H1 (cell line): Measurements from ENCODE around the gene C3orf20. TPM values are rescaled to one million over a fixed set of nuclear protein-coding genes. Genes with fewer than 3 reads are reported as not detected.

Experiments
- CTCF ChIA-PET: fragments of 300-600 bp; sonication (Branson Sonifier 250); formaldehyde crosslinking; loops from one replicate; lab custom pipeline; 2021; ENCODE audit not compliant: partially characterized antibody; lab: Charles Lee
- POLR2A ChIA-PET: fragments of 300-600 bp; sonication (Branson Sonifier 250); formaldehyde crosslinking; loops from one replicate; lab custom pipeline; 2021; ENCODE audit warnings: inconsistent platforms; ENCODE audit not compliant: partially characterized antibody; lab: Charles Lee
- DNase-seq, 2 experiments: peaks; one replicate each; pipeline versions ENCODE4 v3.0.0 to v3.0.0-alpha.2; 2010 to 2022; ENCODE audit warnings: low spot score in 2 of 2, low read depth in 1 of 2, mixed read lengths in 1 of 2
- FAIRE-seq: peaks from 2 replicates; lab custom pipeline; 2011; peaks lifted over from hg19 to GRCh38; lab: Jason Lieb, UNC
- H2AFZ ChIP-seq: 2 replicates; pipeline ENCODE4 v1.8.1; 2012; ENCODE audit warnings: low read length, inconsistent platforms
- H2AK5ac ChIP-seq: 2 replicates; pipeline ENCODE4 v1.6.1; 2013; ENCODE audit warnings: low read depth, low read length
- H2BK120ac ChIP-seq: replicated peaks from 2 replicates; pipeline ENCODE3; 2013; ENCODE audit warnings: low read depth, low read length, inconsistent platforms
- H2BK12ac ChIP-seq: 2 replicates; pipeline ENCODE4 v1.6.1; 2013; ENCODE audit warnings: low read depth, low read length
- H2BK15ac ChIP-seq: 2 replicates; pipeline ENCODE4 v1.6.1; 2013; ENCODE audit warnings: low read length
- H2BK20ac ChIP-seq: 2 replicates; pipeline ENCODE4 v1.6.1; 2013; ENCODE audit warnings: low read length
- H2BK5ac ChIP-seq: 2 replicates; pipeline ENCODE4 v1.6.1; 2013; ENCODE audit warnings: low read depth, low read length
- H3K14ac ChIP-seq: 2 replicates; pipeline ENCODE4 v1.6.1; 2013; ENCODE audit warnings: inconsistent platforms; ENCODE audit not compliant: insufficient read length
- H3K18ac ChIP-seq: 2 replicates; pipeline ENCODE4 v1.6.1; 2013; ENCODE audit warnings: low read length; ENCODE audit errors: extremely low read depth
- H3K23ac ChIP-seq: 2 replicates; pipeline ENCODE4 v1.6.1; 2013; ENCODE audit warnings: inconsistent platforms; ENCODE audit not compliant: insufficient read length
- H3K23me2 ChIP-seq: 2 replicates; pipeline ENCODE4 v1.6.1; 2013; ENCODE audit warnings: low read depth, low read length
- H3K27ac ChIP-seq: 2 replicates; pipeline ENCODE4 v1.6.1; 2011; ENCODE audit warnings: low read depth, low read length, inconsistent platforms
- H3K27me3 ChIP-seq, 4 experiments: replicated peaks in 1 of 4; 1 replicate in 1 of 4; 2 replicates in 3 of 4; pipeline versions ENCODE4 v1.6.1 to v1.8.1; 2011 to 2013; ENCODE audit warnings: low read length in 3 of 4, mild to moderate bottlenecking in 3 of 4, inconsistent platforms in 2 of 4, mixed read lengths in 2 of 4, moderate library complexity in 1 of 4; ENCODE audit not compliant: control insufficient read depth in 3 of 4, insufficient read depth in 3 of 4; ENCODE audit errors: extremely low read depth in 1 of 4
- H3K36me3 ChIP-seq, 4 experiments: 2 replicates each; pipeline versions ENCODE4 v1.6.1 to v1.8.1; 2011 to 2013; ENCODE audit warnings: mild to moderate bottlenecking in 4 of 4, low read length in 3 of 4, moderate library complexity in 2 of 4, control low read depth in 1 of 4, inconsistent platforms in 1 of 4; ENCODE audit not compliant: insufficient read depth in 4 of 4, control insufficient read depth in 2 of 4
- H3K4ac ChIP-seq: replicated peaks from 2 replicates; pipeline ENCODE3; 2013; ENCODE audit warnings: low read length, low read depth, mixed read lengths, inconsistent platforms; ENCODE audit not compliant: insufficient read length
- H3K4me1 ChIP-seq, 4 experiments: replicated peaks in 1 of 4; 1 replicate in 1 of 4; 2 replicates in 3 of 4; pipeline versions ENCODE4 v1.6.1 to v1.8.1; 2011 to 2013; ENCODE audit warnings: low read length in 3 of 4, inconsistent platforms in 2 of 4, mixed read lengths in 1 of 4; ENCODE audit not compliant: insufficient read depth in 4 of 4, control insufficient read depth in 3 of 4
- H3K4me2 ChIP-seq, 2 experiments: 2 replicates each; pipeline versions ENCODE4 v1.6.1 to v1.8.1; 2011 to 2013; ENCODE audit warnings: low read depth in 2 of 2, low read length in 2 of 2, control low read depth in 1 of 2, inconsistent platforms in 1 of 2, mild to moderate bottlenecking in 1 of 2; ENCODE audit not compliant: insufficient read depth in 1 of 2
- H3K4me3 ChIP-seq, 4 experiments: fragments of 200-600, 300-600 bp in 1 of 4; sonication (generic), shearing (Covaris generic), sonication (Bioruptor Twin) in 1 of 4; 2 replicates each; pipeline versions ENCODE4 v1.5.1 to v1.8.1; 2011 to 2016; ENCODE audit warnings: low read length in 4 of 4, low read depth in 3 of 4, control low read depth in 2 of 4, inconsistent platforms in 2 of 4, mild to moderate bottlenecking in 2 of 4, mixed read lengths in 1 of 4, moderate library complexity in 1 of 4; ENCODE audit not compliant: insufficient read depth in 2 of 4; ENCODE audit errors: extremely low read depth in 1 of 4
- H3K56ac ChIP-seq: replicated peaks from 2 replicates; pipeline ENCODE3; 2013; ENCODE audit warnings: low read depth, mild to moderate bottlenecking, mixed read lengths, low read length, inconsistent platforms; ENCODE audit not compliant: insufficient read length
- H3K79me1 ChIP-seq: 2 replicates; pipeline ENCODE4 v1.6.1; 2013; ENCODE audit warnings: low read depth, low read length, control low read depth
- H3K79me2 ChIP-seq, 2 experiments: 2 replicates each; pipeline versions ENCODE4 v1.6.1 to v1.8.1; 2012 to 2013; ENCODE audit warnings: low read length in 2 of 2, mild to moderate bottlenecking in 2 of 2, inconsistent platforms in 1 of 2; ENCODE audit not compliant: insufficient read depth in 2 of 2, control insufficient read depth in 1 of 2
- H3K9ac ChIP-seq, 4 experiments: replicated peaks in 1 of 4; 1 replicate in 1 of 4; 2 replicates in 3 of 4; pipeline versions ENCODE4 v1.6.1 to v1.8.1; 2011 to 2013; ENCODE audit warnings: low read depth in 3 of 4, low read length in 3 of 4, control low read depth in 2 of 4, mild to moderate bottlenecking in 2 of 4, moderate library complexity in 2 of 4, inconsistent platforms in 1 of 4; ENCODE audit errors: extremely low read depth in 1 of 4
- H3K9me3 ChIP-seq, 2 experiments: 2 replicates each; pipeline versions ENCODE4 v1.6.1 to v1.8.1; 2012 to 2013; ENCODE audit warnings: mild to moderate bottlenecking in 2 of 2, moderate library complexity in 2 of 2, control low read depth in 1 of 2, inconsistent platforms in 1 of 2, low read depth in 1 of 2, low read length in 1 of 2, mixed read lengths in 1 of 2; ENCODE audit not compliant: insufficient read depth in 2 of 2
- H4K20me1 ChIP-seq, 2 experiments: replicated peaks in 1 of 2; 2 replicates each; pipeline versions ENCODE3 to v1.8.1; 2011 to 2013; ENCODE audit warnings: inconsistent platforms in 2 of 2, low read length in 2 of 2, mild to moderate bottlenecking in 1 of 2; ENCODE audit not compliant: insufficient read depth in 2 of 2, control insufficient read depth in 1 of 2
- H4K5ac ChIP-seq: 2 replicates; pipeline ENCODE4 v1.6.1; 2013; ENCODE audit warnings: low read length, low read depth, mixed read lengths, inconsistent platforms; ENCODE audit not compliant: insufficient read length
- H4K8ac ChIP-seq: 2 replicates; pipeline ENCODE4 v1.8.0; 2013; ENCODE audit warnings: mild to moderate bottlenecking, moderate library complexity, low read length, inconsistent platforms; ENCODE audit not compliant: insufficient read depth; ENCODE audit errors: extremely low read depth
- H4K91ac ChIP-seq: replicated peaks from 2 replicates; pipeline ENCODE3; 2013; ENCODE audit warnings: low read length, mixed read lengths, inconsistent platforms; ENCODE audit not compliant: insufficient read length
- CEBPB ChIP-seq: IDR thresholded peaks from 2 replicates; pipeline ENCODE4 v1.6.1; 2012; ENCODE audit warnings: low read depth, low read length
- CTCF ChIP-seq, 3 experiments: IDR thresholded peaks; 1 replicate in 2 of 3; 2 replicates in 1 of 3; pipeline versions ENCODE4 v1.5.1 to v1.6.1; 2011; ENCODE audit warnings: low read length in 3 of 3, mild to moderate bottlenecking in 3 of 3, inconsistent platforms in 2 of 3, low read depth in 1 of 3, moderate library complexity in 1 of 3; ENCODE audit not compliant: insufficient read depth in 1 of 3; ENCODE audit errors: control extremely low read depth in 1 of 3
- E2F6 ChIP-seq: IDR thresholded peaks from 2 replicates; pipeline ENCODE4 v1.6.1; 2012; ENCODE audit warnings: inconsistent platforms
- EGR1 ChIP-seq: IDR thresholded peaks from 2 replicates; pipeline ENCODE4 v1.6.1; 2011; ENCODE audit warnings: low read depth, low read length, borderline replicate concordance
- EP300 ChIP-seq, 2 experiments: IDR thresholded peaks; 1 replicate in 1 of 2; 2 replicates in 1 of 2; pipeline ENCODE4 v1.6.1; 2011 to 2012; ENCODE audit warnings: low read depth in 2 of 2, low read length in 2 of 2, mild to moderate bottlenecking in 2 of 2, borderline replicate concordance in 1 of 2, inconsistent platforms in 1 of 2, moderate library complexity in 1 of 2
- HDAC6 ChIP-seq: IDR thresholded peaks from one replicate; pipeline ENCODE4 v1.7.1; 2012; ENCODE audit warnings: low read depth, mild to moderate bottlenecking, inconsistent platforms, low read length, moderate library complexity
- JUN ChIP-seq: IDR thresholded peaks from 2 replicates; pipeline ENCODE4 v1.6.1; 2011; ENCODE audit warnings: low read depth, mild to moderate bottlenecking, improper control_type of control experiment, low read length
- SIN3A ChIP-seq, 2 experiments: IDR thresholded peaks in 1 of 2; conservative IDR thresholded peaks in 1 of 2; 2 replicates each; pipeline ENCODE4 v1.6.1; 2011 to 2012; ENCODE audit warnings: low read length in 2 of 2, improper control_type of control experiment in 1 of 2, low read depth in 1 of 2, mild to moderate bottlenecking in 1 of 2
- TAF7 ChIP-seq: optimal IDR thresholded peaks from 2 replicates; pipeline ENCODE3; 2011; ENCODE audit warnings: low read depth, mild to moderate bottlenecking, inconsistent platforms, low read length, moderate library complexity, borderline replicate concordance
- TEAD4 ChIP-seq: IDR thresholded peaks from 2 replicates; pipeline ENCODE4 v1.6.1; 2012; ENCODE audit warnings: low read depth, low read length, inconsistent platforms, mixed read lengths
- WGBS, 2 experiments: shearing (Covaris generic) in 1 of 2; methylation state at CpG; one replicate each; pipeline versions ENCODE4 v1.1.6 to v1.1.7; 2013 to 2015; ENCODE audit warnings: low lambda C conversion rate in 2 of 2, mixed read lengths in 2 of 2, inconsistent platforms in 1 of 2, low coverage in 1 of 2, missing lambda C conversion rate in 1 of 2; ENCODE audit not compliant: insufficient replicate concordance in 2 of 2, insufficient coverage in 1 of 2, insufficient read length in 1 of 2; ENCODE audit errors: extremely low coverage in 1 of 2, missing lambda C conversion rate in 1 of 2; 5-methylcytosine and 5-hydroxymethylcytosine counted together
- polyA plus RNA-seq, 7 experiments: library from polyadenylated mRNA; depleted of rRNA in 3 of 7; stranded (reverse) in 5 of 7; unstranded in 2 of 7; fragments of >200 nt in 5 of 7; fragments of 200-250 nt in 2 of 7; gene quantifications; 1 replicate in 5 of 7; 2 replicates in 1 of 7; 4 replicates in 1 of 7; pipeline versions ENCODE4 v1.2.1 to v1.2.3, GENCODE V29; 2011 to 2013; ENCODE audit warnings: missing spikeins in 2 of 7, mixed read lengths in 2 of 7
- total RNA-seq: library from RNA; stranded (reverse); fragmentation: NEBNext Ultra II Directional; extraction: Animal tissue kit (Norgen Biotek cat#: 25700); gene quantifications from 2 replicates; pipeline ENCODE4 v1.2.1, GENCODE V29; 2021

The C3orf20 gene
- total and polyA plus RNA-seq, 2 of the 8 experiments (the other 6 are each of a cell fraction or from before 2014, with no cell fraction given): not detected

GRCh38 chr3:14762701-14763100, 87.8 kb downstream of the C3orf20 start:
- WGBS, 2 experiments: 88% methylated on average over 3 of the region's 3 CpGs; no CpG with 5 or more reads in 1 of the 2 experiments
- Histone ChIP-seq H2BK20ac (no peak overlapping the region), H3K14ac (no peak overlapping the region), H3K4me1 (peaks cover 0 to 3% (median 0%) of the 10 kb centered on the region in 4 experiments; a peak in 1 of 7 replicates), H4K8ac (no peak overlapping the region), H4K91ac (no peak overlapping the region), H2AK5ac (no peak overlapping the region), H2BK5ac (no peak overlapping the region), H4K5ac (no peak overlapping the region), H3K27me3 (no peaks in the 10 kb centered on the region; a peak in 1 of 7 replicates), H3K4ac (no peak overlapping the region), H3K36me3 (no peaks in the 10 kb centered on the region), H3K79me1 (no peaks in the 10 kb centered on the region), H3K9me3 (no peaks in the 10 kb centered on the region), H3K4me2 (no peak overlapping the region), H3K23me2 (no peaks in the 10 kb centered on the region), H2BK15ac (no peak overlapping the region), H2BK120ac (no peak overlapping the region), H3K18ac (no peak overlapping the region), H3K23ac (no peak overlapping the region), H2AFZ (no peak overlapping the region), H3K9ac (no peak overlapping the region), H2BK12ac (no peak overlapping the region), H3K79me2 (no peaks in the 10 kb centered on the region), H3K56ac (no peak overlapping the region), H4K20me1 (no peaks in the 10 kb centered on the region), H3K27ac (no peak overlapping the region), H3K4me3 (no peak overlapping the region)
- FAIRE-seq: no peak
- ChIA-PET CTCF (interaction anchor here (1.0 to 4.5 kb wide), 8 partner anchors 11 to 158 kb away, joined by 3 to 18 read pairs (median 4); no protein-coding TSS in a partner anchor), POLR2A (no interaction called here)
- DNase-seq: no peak
- TF ChIP-seq HDAC6: no peak
- no peak for TF ChIP-seq SIN3A (conservative IDR thresholded peaks at IDR 0.05 in 1 of 2, IDR thresholded peaks at IDR 0.05 in 1 of 2; ENCODE audit: low read depth in 1 of 2, low read length in 2 of 2)
- TF ChIP-seq EP300 (IDR thresholded peaks at IDR 0.05; ENCODE audit: borderline replicate concordance in 1 of 2, low read depth in 2 of 2, low read length in 2 of 2): no peak
- TF ChIP-seq CEBPB: no peak
- TF ChIP-seq EGR1: no peak
- no peak for TF ChIP-seq TEAD4
- TF ChIP-seq E2F6: no peak
- no peak for TF ChIP-seq CTCF (IDR thresholded peaks at IDR 0.05; ENCODE audit: control extremely low read depth in 1 of 3, insufficient read depth in 1 of 3, low read depth in 1 of 3, low read length in 3 of 3)
- TF ChIP-seq JUN: no peak
- no peak for TF ChIP-seq TAF7
